ENCODE data around the gene EYA2.
A peak's percentile ranks its signal among the peaks of the same experiment; 100 is the strongest.

Gene EYA2

DNA sequence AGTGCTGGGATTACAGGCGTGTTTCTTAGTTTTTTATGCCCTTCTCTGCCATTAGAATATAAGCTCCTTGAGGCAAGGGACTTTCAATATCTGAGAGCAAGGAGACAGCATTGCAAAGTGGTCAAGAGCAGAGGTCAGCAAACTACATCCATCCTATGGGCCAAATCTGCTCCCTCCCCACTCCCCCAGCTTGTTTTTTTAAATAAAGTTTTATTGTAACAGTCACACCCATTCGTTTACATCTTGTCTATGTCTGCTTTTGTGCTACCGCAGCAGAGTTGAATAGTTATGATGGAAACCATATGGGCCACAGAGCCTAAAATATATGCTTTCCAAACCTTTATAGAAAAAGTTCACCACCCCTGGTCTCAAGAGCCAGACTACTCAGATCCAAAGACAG, 227.9 kb downstream of the EYA2 start:
- DNase-seq: no peak

DNA sequence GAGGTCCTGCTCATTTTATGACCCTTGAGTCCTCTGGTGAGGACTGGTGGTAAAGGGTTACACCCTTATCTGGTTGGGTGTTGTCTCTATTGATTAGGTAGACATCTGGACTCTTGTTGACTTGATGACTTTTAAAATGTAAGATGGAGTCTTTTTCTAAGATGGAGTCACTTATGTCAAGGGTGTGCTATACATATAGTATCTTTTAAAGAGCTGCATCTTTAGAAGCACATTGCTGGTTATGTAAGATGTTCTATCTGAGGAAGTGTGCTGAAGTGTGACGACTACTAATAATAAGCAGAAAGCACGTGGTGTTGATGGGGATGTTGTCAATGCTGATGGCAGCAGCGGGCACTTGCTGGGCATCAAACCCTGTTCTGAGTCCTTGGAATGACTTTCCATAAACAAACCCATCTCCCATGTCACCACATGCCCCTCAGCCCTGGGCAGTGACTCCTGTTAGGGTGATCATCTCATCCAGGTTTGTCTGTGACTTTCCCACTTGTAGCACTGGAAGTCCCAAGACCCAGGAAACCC, 229.6 kb downstream of the EYA2 start:
- no peak for DNase-seq

GRCh38 chr20:47125508-47125757, 230.8 kb downstream of the EYA2 start:
- no peak for DNase-seq

- DNase-seq: no peak
Measured at GRCh38 chr20:47125758-47126591, 231.3 kb downstream of the EYA2 start.

DNA sequence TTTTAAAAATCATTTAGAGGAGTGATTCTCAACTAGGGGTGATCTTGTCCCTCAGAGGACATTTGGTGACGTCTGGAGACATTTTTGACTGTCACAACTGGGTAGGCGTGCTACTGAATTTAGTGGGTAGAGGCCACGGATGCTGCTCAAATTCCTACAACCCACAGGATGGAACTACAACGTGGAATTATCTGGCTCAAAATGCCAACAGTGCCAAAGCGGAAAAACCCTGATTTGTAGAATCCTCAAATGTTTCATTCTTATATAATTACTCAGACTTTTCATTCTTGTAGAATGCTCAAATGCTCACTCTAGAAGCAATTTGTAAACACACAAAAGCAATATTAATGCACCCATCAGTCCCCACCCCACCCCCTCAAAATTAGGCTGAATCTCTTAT, 232.1 kb downstream of the EYA2 start:
- no peak for DNase-seq

DNA sequence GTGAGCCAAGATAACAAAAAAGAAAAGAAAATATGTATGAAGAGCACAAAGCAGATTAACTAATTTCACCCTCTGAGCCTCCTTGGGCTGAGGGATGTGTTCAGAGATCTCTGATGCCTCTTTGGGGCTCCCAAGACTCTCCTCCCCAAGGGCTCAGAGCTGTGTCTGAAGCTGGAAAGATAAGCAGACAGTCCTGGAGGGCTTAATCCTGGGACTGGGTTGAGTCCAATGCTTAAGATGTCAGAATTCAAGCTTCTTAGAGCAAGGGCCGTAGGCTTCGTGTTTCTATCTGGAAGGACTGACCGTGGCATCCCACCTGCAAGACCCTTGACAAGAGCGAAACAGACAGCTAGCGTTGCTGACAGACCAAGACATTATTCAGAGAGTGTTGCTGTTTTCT, 232.9 kb downstream of the EYA2 start:
- no peak for DNase-seq

DNA sequence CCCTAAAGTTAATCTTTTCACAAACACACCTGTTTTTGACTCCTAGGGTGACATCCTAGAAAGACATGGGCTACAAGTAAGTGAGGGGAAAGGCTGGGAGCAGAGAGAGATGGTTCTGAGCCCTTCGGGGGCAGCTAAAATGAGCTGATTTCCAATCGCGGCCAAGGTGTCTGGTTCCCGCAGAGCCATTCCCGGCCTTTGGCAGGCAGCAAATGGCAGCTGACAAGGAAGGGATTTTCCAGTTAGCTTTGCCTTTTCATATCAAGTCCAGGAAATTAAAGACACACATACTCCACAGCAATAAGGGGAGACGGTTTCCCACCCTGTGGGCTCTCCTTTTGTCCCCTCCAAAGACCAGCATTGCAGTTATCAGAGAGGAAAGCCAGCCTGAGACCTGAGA, 233.4 kb downstream of the EYA2 start:
- DNase-seq: peak; percentile 68

DNA sequence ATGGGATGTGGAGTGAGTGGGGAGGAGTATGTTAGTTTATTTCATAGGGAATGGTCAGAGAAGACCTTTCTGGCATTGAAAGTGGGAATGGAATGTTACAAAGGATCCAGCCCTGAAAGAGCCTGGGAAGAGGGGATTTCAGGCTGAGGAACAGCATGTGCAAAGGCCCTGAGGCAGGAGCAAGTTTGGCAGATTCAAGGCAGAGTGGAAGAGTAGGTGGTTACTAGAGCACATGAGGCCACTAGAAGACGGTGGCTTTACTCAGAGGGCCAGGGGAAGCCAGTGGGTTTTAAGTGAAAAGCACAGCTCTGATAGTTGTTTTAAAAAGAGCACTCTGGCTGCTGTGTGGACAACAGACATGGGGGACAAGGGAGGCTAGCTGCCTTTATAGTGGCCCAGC, 234.7 kb downstream of the EYA2 start:
- no peak for DNase-seq

DNA sequence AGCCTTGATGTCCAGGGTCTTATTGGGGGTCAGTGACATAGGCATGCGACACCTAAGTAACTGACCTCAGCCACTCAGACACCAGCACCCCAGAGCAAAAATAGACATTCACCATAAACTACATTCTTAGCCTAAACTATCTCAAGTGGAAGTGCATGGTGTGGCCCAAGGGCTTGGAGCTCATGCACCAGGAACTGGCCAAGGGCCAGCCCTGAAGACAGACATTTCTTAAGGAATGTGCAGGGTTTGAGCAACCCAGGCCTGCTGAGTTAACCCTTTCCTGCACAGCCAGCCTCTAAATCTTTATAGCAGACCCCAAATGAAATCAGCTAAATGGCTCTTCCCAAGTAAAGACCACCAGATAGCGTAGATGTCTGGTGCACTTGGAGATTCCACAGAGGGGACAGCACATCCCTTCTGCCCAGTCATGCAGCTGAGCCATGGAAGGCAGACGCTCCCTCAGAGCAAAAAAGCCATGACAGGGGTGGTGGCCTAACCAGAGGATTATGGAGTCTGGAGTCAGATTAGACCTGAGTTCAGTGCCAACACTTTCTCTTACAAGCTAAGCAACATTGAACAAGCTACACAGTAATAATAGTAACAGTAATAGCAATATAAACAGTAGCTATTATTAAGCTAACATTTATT, 239.3 kb downstream of the EYA2 start:
- no peak for DNase-seq

DNA sequence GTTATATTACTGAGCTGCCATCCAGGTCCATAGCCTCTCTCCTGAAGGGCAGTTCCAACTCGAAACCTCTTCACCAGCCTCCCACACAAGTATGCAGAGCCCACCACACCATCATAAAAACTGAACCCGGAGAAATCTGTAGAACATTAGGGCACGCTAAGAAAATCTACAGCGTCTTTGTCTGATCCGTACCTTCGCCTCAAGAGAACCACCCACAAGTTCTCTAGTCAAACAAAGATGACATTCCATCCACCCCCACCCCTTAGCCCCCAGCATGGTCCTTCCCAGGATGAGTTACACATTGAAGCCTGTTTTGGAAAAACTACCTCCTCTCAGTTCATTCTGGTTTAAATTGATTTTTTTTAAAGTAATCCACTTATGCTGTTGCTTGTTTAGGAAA, 242.1 kb downstream of the EYA2 start:
- DNase-seq: no peak

DNA sequence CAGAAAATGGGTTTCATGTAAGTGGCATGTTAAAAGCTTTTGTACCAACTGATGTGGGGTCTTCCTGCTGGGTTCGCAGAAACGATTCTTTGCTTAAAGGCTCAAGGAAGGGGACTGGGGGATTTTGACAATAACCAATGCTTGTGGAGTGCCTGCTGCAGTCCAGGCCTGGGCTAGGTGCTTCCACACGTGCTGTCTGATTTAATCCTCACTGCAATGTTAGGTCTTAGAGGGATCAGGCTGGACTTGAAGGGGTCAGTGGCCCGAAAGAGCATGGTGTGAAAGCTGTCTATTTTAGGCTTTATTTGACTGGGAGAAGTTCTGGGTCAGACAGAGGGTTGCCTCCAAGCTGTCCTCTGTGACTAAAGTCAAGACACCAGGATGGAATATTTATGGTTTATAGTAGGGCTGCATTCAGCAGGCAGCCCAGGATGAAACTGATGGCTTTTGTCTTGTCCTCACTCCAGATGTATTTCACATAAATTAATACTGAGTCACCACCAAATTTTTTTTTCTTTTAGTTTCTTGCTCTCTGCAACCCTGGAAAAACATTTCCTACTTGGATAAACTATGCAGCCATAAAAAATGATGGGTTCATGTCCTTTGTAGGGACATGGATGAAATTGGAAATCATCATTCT, 242.7 kb downstream of the EYA2 start:
- DNase-seq: no peak

DNA sequence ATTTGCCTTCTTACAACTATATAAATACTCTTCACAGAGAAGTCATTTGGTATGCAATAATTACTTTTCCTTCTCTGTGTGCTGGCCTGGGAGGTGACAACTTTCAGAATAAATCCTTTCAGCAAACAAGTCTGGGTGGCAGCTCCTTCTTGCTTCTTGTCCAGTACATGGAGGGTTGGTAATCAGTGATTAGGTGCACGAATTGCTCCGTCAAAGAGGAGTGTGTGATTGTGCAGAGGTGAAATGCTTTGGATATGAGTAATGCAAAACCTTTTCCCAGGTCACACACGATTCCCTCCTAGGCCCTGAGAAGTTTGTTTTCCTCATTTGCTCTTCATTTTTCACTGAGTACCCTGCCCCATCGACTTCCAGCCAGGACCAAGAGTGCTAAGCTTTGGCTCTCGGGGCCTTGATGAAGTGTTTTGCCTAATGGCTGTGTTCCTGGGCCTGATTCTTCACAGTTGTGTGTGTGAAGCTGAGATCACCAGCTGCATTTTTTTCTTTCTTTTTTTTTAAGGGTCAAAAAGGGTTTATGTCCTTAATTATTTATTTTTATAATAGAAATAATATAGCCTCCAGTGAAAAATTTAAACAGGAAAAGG, 245.4 kb downstream of the EYA2 start:
- DNase-seq: no peak

DNA sequence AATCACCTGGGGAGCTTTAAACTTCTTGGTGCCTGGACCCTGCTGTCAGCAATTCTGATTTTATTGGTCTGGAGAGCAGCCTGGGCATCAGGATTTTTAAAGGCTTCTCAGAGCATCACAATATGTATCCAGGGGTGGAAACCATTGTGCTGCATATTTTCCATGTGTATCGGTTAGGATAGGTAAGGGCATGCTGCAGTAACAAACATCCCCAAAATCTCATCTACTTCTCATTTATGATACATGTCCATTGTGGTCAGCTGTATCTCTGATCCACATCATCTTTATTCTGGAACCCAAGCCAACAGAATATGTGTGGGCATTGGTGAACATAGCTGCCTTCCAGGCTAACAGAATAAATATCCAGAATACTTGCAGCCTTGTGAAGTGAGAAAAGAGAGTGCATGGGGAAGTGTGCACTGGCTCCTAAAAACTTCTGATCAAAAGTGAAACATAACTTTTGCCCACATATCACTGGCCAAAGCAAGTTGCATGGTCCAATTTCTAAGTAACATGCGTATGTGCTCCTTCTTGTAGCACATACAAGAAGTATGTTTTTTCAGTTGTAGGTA, 246.8 kb downstream of the EYA2 start:
- no peak for DNase-seq

GRCh38 chr20:47141941-47142773, 247.5 kb downstream of the EYA2 start:
- DNase-seq: no peak

GRCh38 chr20:47142774-47143170, 248.1 kb downstream of the EYA2 start:
- no peak for DNase-seq

- no peak for DNase-seq
Measured at GRCh38 chr20:47143657-47144056, 249.0 kb downstream of the EYA2 start.

GRCh38 chr20:47144463-47144862, 249.8 kb downstream of the EYA2 start:
- DNase-seq: no peak

DNA sequence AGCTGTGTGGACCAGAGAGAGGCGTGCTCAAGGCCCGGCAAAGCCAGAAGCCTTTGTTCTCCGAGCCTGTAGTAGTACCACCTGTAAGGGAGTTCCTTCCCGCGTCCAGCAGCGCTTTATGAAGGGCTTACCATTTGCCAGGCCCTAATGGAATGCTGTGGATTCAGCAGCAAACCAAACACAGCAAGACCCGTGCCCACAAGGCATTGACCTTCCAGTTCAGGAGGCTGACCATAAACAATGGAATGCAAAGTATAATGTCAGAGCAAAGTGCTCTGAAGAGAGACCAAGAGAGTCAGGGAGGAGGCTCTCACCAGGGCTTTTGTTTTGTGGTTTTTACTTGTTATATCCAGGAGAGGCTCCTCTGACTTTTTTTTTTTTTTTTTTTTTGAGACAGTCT, 252.0 kb downstream of the EYA2 start:
- no peak for DNase-seq

DNA sequence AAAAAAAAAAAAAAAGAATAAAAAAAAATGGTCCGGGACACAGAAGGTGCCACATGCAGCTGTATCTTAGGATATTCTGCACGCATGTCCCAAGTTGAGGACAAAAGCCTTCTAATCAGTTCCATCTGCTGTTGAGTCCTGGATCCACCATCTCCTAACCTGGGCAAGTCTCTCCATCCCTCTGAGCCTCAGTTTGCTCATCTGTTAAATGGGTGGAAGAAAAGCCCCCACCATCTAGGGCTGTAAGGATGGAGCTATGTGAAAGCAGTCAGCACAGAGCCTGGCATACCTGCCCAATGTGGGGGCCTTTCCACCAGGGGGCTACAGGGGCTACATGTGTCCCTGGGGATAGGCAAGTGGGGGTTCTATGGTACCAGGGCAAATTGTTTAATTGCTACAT, 253.4 kb downstream of the EYA2 start:
- no peak for DNase-seq

DNA sequence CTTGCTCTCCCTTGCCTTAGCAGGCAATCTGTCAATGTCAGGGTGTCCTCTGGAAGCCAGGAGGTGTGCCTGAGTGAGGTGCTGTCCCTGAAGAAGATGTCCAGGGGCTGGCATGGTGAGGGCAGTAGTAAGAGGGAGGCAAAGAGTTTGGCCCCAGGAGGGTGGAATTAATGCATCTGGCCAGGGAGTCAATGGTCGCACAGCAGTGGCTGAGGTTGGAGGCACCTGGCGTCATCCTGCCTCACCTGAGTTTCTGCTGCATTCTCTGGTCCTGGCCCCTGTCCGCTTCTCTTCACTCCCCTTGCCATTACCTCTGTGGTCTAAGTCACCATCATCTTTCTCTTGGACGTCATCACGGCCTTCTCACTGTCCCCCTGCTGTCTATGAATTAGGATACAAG, 255.3 kb downstream of the EYA2 start:
- no peak for DNase-seq

DNA sequence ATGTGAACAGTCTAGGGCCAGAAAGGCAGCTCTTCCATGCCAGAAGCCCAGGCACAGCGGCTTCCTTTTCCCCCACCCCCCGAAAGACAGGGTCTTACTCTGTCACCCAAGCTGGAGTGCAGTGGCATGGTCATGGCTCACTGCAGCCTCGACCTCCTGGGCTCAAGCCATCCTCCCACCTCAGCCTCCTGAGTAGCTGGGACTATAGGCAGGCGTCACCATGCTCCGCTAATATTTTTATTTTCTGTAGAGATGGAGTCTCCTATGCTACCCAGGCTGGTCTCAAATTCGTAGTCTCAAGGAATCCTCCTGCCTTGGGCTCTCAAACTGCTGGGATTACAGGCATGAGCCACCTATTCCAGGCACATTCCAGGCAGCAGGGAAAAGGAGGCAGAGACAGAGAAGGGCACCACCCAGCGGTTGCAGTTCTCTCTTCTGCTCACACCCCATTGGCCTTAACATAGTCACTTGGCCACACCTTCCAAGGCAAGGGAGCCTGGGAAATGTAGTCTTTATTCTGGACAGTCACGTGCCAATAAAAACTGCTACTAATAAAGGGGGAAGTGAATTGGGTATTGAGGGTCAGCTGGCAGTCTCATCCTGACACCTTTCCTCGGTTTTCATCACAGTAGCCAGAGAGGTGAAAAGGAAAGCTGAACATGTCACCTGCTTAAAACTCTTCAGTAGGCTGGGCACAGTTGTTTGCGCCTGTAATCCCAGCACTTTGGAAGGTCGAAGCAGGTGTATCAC, 255.9 kb downstream of the EYA2 start:
- DNase-seq: peak; percentile 79

DNA sequence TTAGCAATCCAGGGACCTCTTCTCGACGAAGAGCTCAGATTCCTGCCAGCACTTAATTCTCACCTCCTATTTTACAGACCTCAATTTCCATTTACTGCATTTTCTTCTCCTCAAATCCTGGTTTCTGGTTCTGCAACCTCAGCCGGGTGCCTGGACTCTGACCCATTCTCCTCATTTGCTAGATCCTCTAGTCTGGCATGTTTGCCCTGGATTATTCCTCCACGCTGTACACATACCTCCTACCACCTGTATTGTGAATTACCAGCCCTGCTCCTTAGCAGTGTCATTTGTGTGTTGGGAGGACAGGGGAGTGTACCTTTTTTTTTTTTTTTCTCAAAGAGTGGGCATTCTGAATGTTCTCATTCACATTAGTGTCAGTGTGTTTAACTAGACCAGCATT, 257.4 kb downstream of the EYA2 start:
- DNase-seq: no peak
